Epithelial cell of esophagus (primary cell): ENCODE results near the gene TRRAP.

Experiments used
- DNase-seq: peaks from one replicate; pipeline ENCODE4 v3.0.0; 2010; ENCODE audit warnings: low read depth
- H3K4me3 ChIP-seq: 2 replicates; pipeline ENCODE4 v1.5.1; 2011; ENCODE audit warnings: mild to moderate bottlenecking, low read length, control low read depth
- TF ChIP-seq, protein P1 (sequence below): IDR thresholded peaks from 2 replicates; pipeline ENCODE4 v1.5.1; 2011; ENCODE audit warnings: low read depth, mild to moderate bottlenecking, low read length, control low read depth, inconsistent platforms; ENCODE audit not compliant: insufficient read depth; ENCODE audit errors: missing control alignments

Gene TRRAP

DNA sequence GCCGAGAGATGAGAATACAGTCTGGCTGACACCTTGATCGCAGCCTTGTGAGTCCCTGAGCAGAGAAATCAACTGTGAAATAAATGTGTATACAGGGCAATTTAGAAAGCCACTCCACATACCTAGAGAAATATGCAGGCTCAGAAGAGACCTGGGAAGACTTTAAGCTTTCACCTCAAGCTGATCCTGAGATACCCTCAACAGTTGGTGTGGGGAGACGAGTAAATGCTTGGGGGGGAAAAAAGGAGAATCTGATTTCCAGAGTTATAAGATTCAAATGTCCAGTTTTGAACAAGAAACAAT, 142.0 kb downstream of the TRRAP start:
- no peak for DNase-seq
- H3K4me3 ChIP-seq = no peak overlapping the region
- TF ChIP-seq, protein P1, sequence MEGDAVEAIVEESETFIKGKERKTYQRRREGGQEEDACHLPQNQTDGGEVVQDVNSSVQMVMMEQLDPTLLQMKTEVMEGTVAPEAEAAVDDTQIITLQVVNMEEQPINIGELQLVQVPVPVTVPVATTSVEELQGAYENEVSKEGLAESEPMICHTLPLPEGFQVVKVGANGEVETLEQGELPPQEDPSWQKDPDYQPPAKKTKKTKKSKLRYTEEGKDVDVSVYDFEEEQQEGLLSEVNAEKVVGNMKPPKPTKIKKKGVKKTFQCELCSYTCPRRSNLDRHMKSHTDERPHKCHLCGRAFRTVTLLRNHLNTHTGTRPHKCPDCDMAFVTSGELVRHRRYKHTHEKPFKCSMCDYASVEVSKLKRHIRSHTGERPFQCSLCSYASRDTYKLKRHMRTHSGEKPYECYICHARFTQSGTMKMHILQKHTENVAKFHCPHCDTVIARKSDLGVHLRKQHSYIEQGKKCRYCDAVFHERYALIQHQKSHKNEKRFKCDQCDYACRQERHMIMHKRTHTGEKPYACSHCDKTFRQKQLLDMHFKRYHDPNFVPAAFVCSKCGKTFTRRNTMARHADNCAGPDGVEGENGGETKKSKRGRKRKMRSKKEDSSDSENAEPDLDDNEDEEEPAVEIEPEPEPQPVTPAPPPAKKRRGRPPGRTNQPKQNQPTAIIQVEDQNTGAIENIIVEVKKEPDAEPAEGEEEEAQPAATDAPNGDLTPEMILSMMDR = no peak

DNA sequence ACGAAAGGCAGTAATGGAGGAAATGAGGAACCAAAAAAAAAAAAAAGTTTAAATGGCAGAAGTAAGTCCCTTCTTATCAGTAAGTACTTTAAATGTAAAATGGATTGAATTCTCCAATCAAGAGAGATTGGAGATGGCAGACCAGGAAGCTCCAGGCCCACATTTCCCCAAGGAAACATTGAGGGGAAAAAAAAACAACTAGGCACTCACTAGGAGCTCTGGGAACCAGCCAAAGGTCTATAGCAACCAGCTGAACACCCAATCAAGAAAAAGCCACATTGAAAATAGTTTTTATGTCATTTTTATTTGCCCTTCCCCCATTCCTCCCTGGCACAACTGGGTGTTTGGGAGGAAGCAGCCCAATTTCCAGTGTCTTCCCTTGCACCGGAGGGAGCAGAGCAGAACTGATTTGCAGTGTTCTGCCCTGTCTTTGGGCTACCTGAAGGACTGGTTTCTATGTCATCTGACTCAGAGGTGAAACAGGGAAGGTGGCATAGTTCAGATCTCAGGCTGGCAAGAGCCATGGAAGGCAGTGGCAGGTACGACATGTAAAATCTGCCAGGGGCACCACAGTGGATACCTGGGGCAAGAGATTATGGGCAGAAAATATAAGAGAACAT, 143.7 kb downstream of the TRRAP start:
- peak; percentile 51 for DNase-seq
- H3K4me3 ChIP-seq = no peak overlapping the region
- TF ChIP-seq, protein P1 = no peak

DNA sequence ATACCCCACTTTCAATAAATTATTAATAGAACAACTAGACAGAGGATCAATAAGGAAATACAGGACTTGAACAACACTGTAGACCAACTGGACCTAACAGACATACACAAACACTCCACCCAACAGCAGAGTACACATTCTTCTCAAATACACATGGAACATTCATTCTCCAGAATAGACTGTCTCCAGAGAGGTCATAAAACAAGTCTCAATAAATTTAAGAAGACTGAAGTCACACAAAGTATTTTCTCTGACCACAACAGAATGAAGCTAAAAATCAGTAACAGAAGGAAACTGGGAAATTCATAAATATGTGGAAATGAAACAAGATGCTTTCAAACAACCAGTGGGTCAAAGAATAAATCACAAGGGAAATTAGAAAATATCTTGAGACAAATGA, 145.7 kb downstream of the TRRAP start:
- TF ChIP-seq, protein P1 = no peak
- DNase-seq = no peak
- H3K4me3 ChIP-seq = no peak overlapping the region

DNA sequence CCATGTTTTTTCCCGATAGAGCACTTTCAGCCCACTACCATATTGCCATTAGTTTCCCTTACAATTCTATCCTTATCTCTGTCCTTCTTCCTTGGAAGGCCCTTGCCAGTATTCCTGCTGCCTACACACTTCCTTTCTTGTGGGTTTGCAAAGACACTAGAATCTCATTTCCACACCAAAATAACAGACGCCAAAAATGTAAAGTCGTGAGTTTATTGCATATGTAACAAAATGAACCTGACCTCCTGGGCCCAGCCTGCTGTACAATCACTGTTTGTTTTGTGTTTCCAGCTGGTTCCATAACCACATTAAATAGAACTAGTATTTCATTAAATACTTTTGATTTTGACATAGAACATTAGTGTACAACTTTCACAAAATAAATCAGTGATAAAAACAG, 148.9 kb downstream of the TRRAP start:
- no peak for DNase-seq
- H3K4me3 ChIP-seq = no peak overlapping the region
- TF ChIP-seq, protein P1 = no peak

DNA sequence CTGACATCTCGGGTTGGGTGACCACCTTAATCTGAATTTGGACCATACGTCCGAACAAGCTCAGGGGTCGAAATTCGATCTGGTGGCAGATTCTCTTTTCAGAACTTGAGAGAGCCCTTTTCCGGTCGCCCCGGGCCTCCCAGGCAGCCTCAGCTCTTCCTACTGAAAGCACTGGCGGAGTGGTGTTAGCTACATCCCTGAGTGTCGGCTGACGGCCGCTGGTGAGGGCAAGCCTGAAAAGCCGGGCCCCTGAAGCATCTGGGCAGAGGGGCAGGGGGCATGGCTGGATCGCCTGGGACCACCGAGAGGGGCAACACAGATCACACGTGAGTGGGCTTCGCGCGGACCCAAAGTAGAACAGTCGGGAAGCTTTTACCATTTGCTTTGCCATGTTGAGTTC, 149.5 kb downstream of the TRRAP start:
- H3K4me3 ChIP-seq = no peak overlapping the region
- no peak for DNase-seq
- TF ChIP-seq, protein P1 = no peak

DNA sequence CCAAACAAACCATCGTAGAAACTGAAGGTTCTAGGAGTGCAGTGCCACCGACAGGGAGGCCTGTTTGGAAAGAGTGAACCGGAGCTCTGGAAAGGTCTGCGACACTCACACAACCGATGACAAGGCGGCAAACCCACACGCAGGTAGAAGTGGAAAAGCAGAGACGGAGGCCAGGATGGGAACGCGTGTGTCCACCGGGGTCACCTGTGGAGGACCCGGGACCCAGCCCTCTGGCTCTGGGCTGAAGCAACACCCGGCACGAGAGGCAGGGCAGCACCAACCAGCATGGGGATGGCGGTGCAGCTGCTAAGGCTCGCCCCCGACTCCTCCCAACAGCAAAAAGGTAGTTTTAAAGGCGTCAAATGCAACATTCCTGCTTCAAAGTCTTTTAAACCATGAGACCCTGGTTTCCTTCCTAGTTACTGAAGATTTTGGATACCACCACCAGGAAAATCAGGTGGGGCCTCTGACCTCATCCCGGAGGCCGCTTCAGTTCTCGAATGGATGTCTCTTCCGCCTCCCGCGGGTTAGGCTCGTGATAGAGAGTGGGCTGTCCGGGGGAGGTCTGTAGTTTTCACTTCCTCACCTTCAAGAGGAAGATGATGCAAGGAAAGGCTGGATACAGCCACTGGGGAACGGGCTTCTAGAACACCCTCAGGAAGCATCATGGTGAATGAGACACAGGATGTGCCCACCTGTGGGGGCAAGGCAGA, 150.1 kb downstream of the TRRAP start:
- TF ChIP-seq, protein P1 = no peak
- no peak for DNase-seq
- H3K4me3 ChIP-seq = no peak overlapping the region
